GM18502 (cell line): ENCODE data around the gene TEKTIP1.
"Not testable (repeated sequence)": the region's sequence is repeated elsewhere in the genome, so short reads cannot be mapped to it uniquely, and the experiment has no call there.

Source experiments
- ATAC-seq: cut with Tn5 transposase; IDR thresholded peaks from one replicate; pipeline ENCODE4 v1.9.1; 2021; ENCODE audit warnings: mild to moderate bottlenecking; ENCODE audit not compliant: unreplicated experiment, poor library complexity

Gene TEKTIP1

DNA sequence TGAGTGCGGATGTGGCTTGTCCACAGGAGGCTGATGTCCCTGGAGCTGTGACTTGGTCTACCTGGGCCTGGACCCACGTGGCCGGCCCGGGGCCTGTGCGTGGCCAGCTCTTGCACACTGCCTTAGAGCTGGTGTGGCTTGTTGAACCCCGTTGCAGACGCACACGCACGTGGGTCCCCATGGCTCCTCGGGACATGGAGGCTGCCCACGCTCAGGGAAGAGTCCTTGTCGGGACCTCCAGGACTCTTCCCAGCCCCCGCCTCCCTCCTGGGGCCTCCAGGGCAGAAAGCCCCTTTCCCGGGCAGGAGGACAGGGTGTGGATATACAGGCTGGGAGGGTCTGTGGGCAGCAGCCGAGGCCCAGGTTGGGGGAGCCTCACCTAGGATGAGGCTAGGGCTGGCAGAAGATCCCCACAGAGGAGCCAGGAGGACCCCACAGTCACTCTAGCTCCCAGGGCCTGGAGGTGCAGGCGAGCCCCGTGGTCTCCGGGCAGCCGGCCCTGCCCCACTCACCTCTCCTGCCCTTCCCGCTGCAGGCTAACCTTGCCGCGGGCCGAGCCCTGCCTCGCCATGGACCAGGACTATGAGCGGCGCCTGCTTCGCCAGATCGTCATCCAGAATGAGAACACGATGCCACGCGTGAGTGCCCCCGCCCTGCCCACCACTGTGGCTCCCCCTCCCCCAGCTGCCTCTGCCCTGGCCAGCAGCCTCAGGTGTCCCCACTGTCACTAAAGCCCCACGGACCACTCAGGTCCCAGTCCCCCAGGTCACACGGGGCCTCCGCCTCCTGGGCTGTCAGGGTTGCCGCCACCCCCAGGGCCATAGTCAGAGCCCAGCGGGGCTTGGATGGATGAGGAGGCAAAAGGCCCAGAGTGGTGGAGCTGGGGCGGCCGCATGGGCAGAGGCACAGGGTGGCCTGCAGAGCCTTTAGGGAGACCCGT lies 16.3 kb upstream of the TEKTIP1 start:
- no peak for ATAC-seq

GRCh38 chr19:3523361-3524077 lies 15.5 kb upstream of the TEKTIP1 start:
- no peak for ATAC-seq

DNA sequence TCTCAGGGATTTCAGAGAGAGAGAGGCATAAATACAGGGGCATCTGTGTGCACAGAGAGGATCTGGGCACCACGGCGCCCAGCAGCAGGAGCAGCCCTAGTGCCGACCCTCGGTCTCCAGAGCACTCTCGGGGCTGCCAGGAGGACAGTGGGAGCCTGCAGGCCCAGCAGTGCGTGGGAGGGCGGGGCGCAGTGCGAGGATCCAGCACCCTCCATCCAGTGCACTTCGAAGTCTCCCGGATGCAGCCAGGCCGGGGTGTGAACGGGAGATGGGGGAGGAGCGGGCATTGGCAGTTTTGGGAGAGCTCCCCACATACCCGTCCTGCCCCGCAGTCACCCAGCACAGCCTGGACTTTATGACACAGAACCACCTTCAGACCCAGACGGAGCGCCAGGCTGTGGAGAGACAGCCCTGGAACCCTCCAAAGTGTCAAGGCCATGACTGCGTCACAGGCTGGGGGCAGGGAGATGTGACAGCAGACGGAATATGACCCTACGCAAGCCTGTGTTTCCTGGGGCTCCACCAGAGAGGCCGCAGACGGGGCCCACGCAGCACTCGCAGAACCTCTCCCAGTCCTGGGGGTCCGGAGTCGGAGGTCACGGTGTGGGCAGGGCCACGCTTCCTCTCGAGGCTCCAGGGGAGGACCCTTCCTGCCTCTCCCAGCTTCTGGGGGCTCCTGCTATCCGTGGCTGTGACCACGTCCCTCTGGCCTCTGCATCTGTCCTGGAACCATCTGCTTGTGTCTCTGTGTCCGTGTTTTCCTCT lies 14.7 kb upstream of the TEKTIP1 start:
- no peak for ATAC-seq

DNA sequence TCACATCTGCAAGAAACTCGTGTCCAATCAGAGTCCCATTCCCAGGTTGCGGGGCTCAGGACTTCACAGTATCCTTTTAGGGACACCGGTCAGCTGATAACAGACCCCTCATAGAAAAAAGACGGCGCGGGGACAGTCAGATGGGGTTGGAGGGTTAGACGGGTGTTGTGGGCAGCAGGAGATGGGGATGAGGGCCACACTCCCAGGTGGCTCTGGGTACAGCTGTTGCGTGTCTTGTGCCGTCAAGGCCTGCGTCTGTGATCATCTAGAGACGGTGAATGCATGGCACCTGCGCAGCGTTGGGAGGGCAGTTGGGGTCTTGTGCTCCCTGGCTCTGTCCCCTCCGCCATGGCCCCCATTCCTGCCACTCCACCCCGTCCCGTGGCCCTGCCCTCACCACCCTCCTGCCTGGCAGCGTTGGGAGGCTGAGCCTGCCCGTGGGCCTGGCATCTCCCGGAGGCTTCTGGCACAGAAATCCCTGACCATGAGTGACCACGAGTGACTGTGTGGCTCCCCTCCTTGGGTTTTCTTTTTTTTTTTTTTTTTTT lies 14.0 kb upstream of the TEKTIP1 start:
- ATAC-seq, result no peak

DNA sequence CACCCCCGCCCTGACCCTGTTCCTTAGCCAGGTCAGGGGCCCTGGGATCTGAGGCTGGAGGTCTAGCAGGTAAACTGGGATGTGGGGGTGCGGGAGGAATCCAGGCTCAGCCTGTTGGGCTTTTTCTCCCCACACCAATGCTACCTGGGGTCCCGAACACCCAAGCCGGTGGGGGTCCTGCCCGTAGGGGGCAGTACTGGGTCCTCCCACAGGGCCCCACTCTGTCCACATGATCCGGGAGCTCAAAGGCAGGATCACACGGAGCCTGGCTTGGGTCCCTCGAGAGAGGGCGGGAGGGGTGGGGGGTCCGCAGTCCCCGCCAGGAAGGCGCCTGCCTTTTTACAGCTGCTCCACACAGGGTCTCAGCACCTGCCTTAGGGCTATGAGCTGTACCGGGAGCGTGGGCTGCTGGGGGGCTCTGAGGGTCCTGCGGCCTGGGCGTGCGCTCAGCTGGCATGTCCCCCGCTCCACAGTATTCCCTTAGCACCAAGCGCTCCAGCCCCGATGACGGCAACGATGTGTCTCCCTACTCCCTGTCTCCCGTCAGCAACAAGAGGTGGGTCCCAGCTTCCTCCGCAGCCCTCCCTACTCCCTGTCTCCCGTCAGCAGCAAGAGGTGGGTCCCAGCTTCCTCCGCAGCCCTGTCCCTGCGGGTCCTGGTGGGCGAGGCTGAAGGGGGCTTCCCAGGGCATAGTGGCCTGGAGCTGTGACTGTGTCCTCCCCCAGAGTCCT lies 12.3 kb upstream of the TEKTIP1 start:
- ATAC-seq, result no peak

- ATAC-seq, result no peak
Measured at GRCh38 chr19:3527238-3527910, 11.6 kb upstream of the TEKTIP1 start.

DNA sequence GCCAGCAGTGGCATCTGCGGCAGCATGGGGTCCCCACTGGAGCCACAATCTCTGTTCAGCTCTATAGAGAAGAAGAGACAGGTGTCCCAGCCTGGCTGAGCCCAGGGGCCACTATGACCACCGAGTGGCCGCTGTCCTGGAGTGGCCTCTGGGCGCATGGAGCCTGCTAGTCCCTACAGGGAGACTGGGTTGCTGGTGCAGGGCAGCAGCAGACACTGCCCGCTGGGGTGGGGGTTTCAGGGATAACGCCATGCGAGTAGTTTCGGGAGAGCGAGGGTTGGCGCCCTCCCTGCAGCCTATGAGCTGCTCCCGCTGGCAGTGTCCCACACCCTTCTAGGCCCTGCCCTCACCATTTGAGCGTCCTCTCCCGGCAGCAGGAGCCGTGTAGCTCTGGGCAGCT lies 10.9 kb upstream of the TEKTIP1 start:
- no peak for ATAC-seq

- no peak for ATAC-seq
Measured at GRCh38 chr19:3528539-3529211, 10.3 kb upstream of the TEKTIP1 start.

DNA sequence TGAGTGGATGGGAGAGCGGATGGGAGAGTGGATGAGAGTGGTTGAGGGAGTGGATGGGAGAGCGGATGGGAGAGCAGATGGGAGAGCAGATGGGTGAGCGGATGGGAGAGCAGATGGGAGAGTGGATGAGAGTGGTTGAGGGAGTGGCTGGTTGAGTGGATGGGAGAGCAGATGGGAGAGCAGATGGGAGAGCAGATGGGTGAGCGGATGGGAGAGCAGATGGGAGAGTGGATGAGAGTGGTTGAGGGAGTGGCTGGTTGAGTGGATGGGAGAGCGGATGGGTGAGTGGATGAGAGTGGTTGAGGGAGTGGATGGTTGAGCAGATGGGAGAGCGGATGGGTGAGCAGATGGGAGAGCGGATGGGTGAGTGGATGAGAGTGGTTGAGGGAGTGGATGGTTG lies 9.7 kb upstream of the TEKTIP1 start:
- ATAC-seq, result not testable (repeated sequence)

DNA sequence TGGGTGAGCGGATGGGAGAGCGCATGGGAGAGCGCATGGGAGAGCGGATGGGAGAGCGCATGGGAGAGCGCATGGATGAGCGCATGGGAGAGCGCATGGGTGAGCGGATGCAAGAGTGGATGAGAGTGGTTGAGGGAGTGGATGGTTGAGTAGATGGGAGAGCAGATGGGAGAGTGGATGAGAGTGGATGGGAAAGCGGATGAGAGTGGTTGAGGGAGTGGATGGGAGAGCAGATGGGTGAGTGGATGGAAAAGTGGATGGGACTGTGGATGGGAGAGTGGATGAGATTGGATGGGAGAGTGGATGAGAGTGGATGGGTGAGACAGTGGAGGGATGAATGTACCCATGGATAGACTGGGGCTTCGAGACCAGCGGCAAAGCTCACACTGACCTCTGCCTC lies 8.6 kb upstream of the TEKTIP1 start:
- no peak for ATAC-seq

- ATAC-seq, result no peak
Measured at GRCh38 chr19:3531716-3532115, 7.3 kb upstream of the TEKTIP1 start.

DNA sequence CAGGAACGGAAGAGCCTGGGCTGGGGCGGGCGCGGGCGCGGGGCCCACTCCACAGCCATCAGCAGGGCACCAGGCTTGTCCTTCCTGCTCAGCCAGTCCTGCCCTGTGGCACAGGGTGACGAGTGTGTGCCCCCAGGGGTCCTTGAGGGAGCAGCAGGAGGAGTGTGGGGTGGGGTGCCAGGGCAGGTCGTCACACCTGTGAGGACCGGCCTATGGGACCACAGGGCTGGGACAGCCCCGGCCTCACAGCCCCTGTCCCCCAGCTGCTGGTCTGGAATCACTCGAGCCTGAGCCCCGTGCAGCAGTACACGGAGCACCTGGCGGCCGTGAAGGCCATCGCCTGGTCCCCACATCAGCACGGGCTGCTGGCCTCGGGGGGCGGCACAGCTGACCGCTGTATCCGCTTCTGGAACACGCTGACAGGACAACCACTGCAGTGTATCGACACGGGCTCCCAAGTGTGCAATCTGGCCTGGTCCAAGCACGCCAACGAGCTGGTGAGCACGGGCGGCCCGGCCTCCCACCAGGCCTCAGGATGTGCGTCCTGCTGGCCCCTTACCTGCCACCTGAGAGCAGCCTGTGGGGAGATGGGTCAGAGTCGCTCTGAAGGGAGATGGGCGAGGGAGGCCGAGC lies 6.7 kb upstream of the TEKTIP1 start:
- ATAC-seq, result no peak

DNA sequence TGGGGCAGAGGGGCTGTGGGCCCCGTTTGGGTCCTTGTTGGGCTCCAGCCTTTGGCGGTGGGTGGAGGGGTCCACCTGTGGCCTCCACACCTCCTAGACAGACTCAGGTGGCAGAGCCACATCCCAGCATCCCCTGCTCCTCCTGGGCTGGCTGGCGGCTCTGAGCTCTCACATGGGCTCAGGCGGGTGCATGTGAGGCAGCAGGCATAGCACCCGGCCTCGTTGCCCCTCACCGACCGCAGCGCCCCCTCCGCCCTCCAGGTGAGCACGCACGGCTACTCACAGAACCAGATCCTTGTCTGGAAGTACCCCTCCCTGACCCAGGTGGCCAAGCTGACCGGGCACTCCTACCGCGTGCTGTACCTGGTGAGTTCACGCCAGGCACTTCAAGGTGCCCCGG lies 5.9 kb upstream of the TEKTIP1 start:
- no peak for ATAC-seq

GRCh38 chr19:3533563-3534216 lies 5.3 kb upstream of the TEKTIP1 start:
- ATAC-seq, result no peak

DNA sequence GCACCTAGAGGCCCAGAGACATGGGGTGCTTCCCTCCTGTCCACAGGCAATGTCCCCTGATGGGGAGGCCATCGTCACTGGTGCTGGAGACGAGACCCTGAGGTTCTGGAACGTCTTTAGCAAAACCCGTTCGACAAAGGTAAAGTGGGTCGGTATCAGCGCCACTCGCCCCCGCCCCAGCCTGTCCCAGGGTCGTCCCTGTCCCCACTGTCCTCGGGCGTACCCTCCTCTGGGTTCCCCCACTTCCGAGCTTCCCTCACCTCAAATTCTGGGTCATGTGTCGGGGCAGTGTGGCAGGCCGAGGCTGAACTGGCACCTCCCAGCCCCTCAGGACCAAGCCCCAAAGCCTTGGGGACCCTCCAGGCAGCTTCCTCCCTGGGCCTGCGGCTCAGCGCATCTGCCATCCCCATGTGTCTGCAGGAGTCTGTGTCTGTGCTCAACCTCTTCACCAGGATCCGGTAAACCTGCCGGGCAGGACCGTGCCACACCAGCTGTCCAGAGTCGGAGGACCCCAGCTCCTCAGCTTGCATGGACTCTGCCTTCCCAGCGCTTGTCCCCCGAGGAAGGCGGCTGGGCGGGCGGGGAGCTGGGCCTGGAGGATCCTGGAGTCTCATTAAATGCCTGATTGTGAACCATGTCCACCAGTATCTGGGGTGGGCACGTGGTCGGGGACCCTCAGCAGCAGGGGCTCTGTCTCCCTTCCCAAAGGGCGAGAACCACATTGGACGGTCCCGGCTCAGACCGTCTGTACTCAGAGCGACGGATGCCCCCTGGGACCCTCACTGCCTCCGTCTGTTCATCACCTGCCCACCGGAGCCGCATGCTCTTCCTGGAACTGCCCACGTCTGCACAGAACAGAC lies 4.4 kb upstream of the TEKTIP1 start:
- no peak for ATAC-seq

GRCh38 chr19:3535235-3535535 lies 3.8 kb upstream of the TEKTIP1 start:
- ATAC-seq, result no peak

DNA sequence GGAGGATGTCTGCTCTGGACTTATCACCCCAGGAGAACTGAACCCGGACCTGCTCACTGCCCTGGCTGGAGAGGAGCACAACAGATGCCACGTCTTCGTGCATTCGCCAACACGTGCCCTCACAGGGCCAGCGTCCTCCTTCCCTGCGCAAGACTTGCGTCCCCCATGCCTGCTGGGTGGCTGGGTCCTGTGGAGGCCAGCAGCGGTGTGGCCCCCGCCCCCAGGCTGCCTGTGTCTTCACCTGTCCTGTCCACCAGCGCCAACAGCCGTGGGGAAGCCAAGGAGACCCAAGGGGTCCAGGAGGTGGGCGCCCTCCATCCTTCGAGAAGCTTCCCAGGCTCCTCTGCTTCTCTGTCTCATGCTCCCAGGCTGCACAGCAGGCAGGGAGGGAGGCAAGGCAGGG lies 3.4 kb upstream of the TEKTIP1 start:
- no peak for ATAC-seq
